Stimulated activated CD4-positive, alpha-beta T cell treated with anti-CD3 and anti-CD28 coated beads, Interleukin-15, amount 100 ng/mL, for 1 hour (primary cell): ENCODE measurements around the gene TSPAN14.
A peak's percentile ranks its signal among the peaks of the same experiment; 100 is the strongest.

Experiments used
- DNase-seq, 2 donors: peaks; one replicate each; pipeline ENCODE4 v3.0.0-alpha.2; 2020; ENCODE audit warnings: low read depth in 1 of 2, low spot score in 1 of 2

TSPAN14 gene

GRCh38 chr10:80421707-80422536, 32.2 kb upstream of the TSPAN14 start:
- no peak for DNase-seq

GRCh38 chr10:80425901-80426300, 28.2 kb upstream of the TSPAN14 start:
- DNase-seq = no peak

GRCh38 chr10:80427541-80427940, 26.6 kb upstream of the TSPAN14 start:
- no peak for DNase-seq

GRCh38 chr10:80429521-80429973, 24.6 kb upstream of the TSPAN14 start:
- DNase-seq = no peak

GRCh38 chr10:80433134-80433533, 21.0 kb upstream of the TSPAN14 start:
- DNase-seq = no peak

GRCh38 chr10:80436446-80437098, 17.5 kb upstream of the TSPAN14 start:
- DNase-seq = no peak

GRCh38 chr10:80437227-80437626, 16.9 kb upstream of the TSPAN14 start:
- DNase-seq = no peak

GRCh38 chr10:80441831-80442230, 12.3 kb upstream of the TSPAN14 start:
- DNase-seq = no peak

- no peak for DNase-seq
These were observed 11.2 kb upstream of the TSPAN14 start for GRCh38 chr10:80442879-80443278.

- DNase-seq = no peak
These were observed 10.6 kb upstream of the TSPAN14 start for GRCh38 chr10:80443531-80443974.

- DNase-seq = no peak
These were observed 10.0 kb upstream of the TSPAN14 start for GRCh38 chr10:80444124-80444523.

GRCh38 chr10:80444646-80445319, 9.3 kb upstream of the TSPAN14 start:
- DNase-seq = peak; percentile 40 to 60

- DNase-seq = no peak
These were observed 6.5 kb upstream of the TSPAN14 start for GRCh38 chr10:80447436-80448190.

GRCh38 chr10:80448209-80448942, 5.7 kb upstream of the TSPAN14 start:
- no peak for DNase-seq

- DNase-seq = no peak
These were observed 4.6 kb upstream of the TSPAN14 start for GRCh38 chr10:80449520-80449919.

- no peak for DNase-seq
These were observed 3.0 kb upstream of the TSPAN14 start for GRCh38 chr10:80451132-80451531.

- DNase-seq = no peak
These were observed 2.0 kb upstream of the TSPAN14 start for GRCh38 chr10:80452069-80452468.

GRCh38 chr10:80452640-80453039, 1.5 kb upstream of the TSPAN14 start:
- DNase-seq = no peak

GRCh38 chr10:80453056-80453841, 861 bp upstream of the TSPAN14 start:
- no peak for DNase-seq
